Calu3 (cell line): ENCODE results near the gene ABCB8. TPM values are rescaled to one million over a fixed set of nuclear protein-coding genes. Genes with fewer than 3 reads are reported as not detected.

Source experiments
- BruUV-seq: library from RNA; stranded (reverse); fragments of 400-500 nt; replicated peaks from 2 replicates; lab custom pipeline; 2021; lab: Mats Ljungman, UMichigan
- CTCF ChIA-PET: fragments of 300-600 bp; sonication (Branson Sonifier 250); formaldehyde crosslinking; loops from one replicate; lab custom pipeline; 2022; ENCODE audit warnings: antibody characterized with exemption; lab: Charles Lee
- DNase-seq: peaks from one replicate; pipeline ENCODE4 v3.0.0; 2022
- H3K27ac Mint-ChIP-seq: one replicate; pipeline ENCODE4 v1.8.0; 2022; ENCODE audit warnings: mixed read lengths; ENCODE audit not compliant: unreplicated experiment
- H3K27me3 Mint-ChIP-seq: one replicate; pipeline ENCODE4 v1.8.0; 2022; ENCODE audit warnings: mixed read lengths; ENCODE audit not compliant: unreplicated experiment
- H3K36me3 Mint-ChIP-seq: one replicate; pipeline ENCODE4 v1.8.0; 2022; ENCODE audit warnings: mild to moderate bottlenecking, moderate library complexity, mixed read lengths; ENCODE audit not compliant: insufficient read depth, unreplicated experiment
- H3K4me1 Mint-ChIP-seq: one replicate; pipeline ENCODE4 v1.8.0; 2022; ENCODE audit warnings: mild to moderate bottlenecking, low read depth, mixed read lengths; ENCODE audit not compliant: unreplicated experiment
- H3K4me3 Mint-ChIP-seq: one replicate; pipeline ENCODE4 v1.8.0; 2022; ENCODE audit warnings: mild to moderate bottlenecking, low read depth, moderate library complexity, mixed read lengths; ENCODE audit not compliant: unreplicated experiment
- H3K9me3 Mint-ChIP-seq: one replicate; pipeline ENCODE4 v1.8.0; 2022; ENCODE audit warnings: low read depth, mixed read lengths; ENCODE audit not compliant: unreplicated experiment
- CTCF ChIP-seq: fragments of 200-600 bp; IDR thresholded peaks from one replicate; pipeline ENCODE4 v1.8.0; 2022; ENCODE audit warnings: antibody characterized with exemption; ENCODE audit not compliant: unreplicated experiment
- intact Hi-C: fragments of 100-400 bp; cut with micrococcal nuclease; formaldehyde crosslinking; loops from one replicate; pipeline ENCODE4 v1.10.0; 2022; ENCODE audit not compliant: unreplicated experiment
- total RNA-seq: library from RNA; stranded (reverse); gene quantifications from 2 replicates; pipeline ENCODE4 v1.2.3, GENCODE V29; 2022

The ABCB8 gene
- total RNA-seq, 1 experiment from 2014 or later: 40.2 TPM

DNA sequence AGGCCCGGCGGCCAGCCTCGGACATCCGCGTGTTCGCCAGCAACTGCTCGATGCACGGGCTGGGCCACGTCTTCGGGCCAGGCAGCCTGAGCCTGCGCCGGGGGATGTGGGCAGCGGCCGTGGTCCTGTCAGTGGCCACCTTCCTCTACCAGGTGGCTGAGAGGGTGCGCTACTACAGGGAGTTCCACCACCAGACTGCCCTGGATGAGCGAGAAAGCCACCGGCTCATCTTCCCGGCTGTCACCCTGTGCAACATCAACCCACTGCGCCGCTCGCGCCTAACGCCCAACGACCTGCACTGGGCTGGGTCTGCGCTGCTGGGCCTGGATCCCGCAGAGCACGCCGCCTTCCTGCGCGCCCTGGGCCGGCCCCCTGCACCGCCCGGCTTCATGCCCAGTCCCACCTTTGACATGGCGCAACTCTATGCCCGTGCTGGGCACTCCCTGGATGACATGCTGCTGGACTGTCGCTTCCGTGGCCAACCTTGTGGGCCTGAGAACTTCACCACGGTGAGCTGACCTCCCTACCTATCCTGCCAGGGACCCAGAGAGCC is 20.7 kb downstream of the ABCB8 start:
- H3K4me1 Mint-ChIP-seq: no peaks in the 10 kb centered on the region
- H3K27me3 Mint-ChIP-seq: no peaks in the 10 kb centered on the region
- no peaks in the 10 kb centered on the region for H3K9me3 Mint-ChIP-seq
- no peak for DNase-seq
- CTCF ChIA-PET: interaction anchor here (0.7 kb wide), 1 partner anchor 53 kb away, joined by 5 read pairs; no protein-coding TSS in a partner anchor
- intact Hi-C loops: no loop called here
- H3K27ac Mint-ChIP-seq: no peak overlapping the region
- no peak for TF ChIP-seq CTCF
- H3K4me3 Mint-ChIP-seq: no peak overlapping the region
- BruUV-seq: no TSS peak
- H3K36me3 Mint-ChIP-seq: peaks cover 7% of the 10 kb centered on the region

DNA sequence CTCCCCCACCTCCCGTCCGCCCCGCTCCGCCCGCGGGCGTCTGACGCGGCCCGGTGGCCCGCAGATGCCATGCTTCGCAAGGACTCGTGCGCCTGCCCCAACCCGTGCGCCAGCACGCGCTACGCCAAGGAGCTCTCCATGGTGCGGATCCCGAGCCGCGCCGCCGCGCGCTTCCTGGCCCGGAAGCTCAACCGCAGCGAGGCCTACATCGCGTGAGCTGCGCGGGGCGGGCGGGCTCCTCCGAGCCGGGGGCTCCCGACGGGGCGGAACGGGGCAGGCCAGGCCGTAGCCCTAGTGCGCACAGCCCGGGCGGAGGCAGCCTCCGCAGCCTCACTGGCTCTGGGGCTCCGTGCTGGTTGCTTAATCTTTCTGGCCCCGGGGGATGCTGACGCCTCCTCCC is 22.9 kb downstream of the ABCB8 start:
- Mint-ChIP-seq H3K27ac (no peak overlapping the region), H3K4me1 (no peaks in the 10 kb centered on the region), H3K36me3 (peaks cover 4% of the 10 kb centered on the region), H3K9me3 (no peaks in the 10 kb centered on the region), H3K27me3 (no peaks in the 10 kb centered on the region), H3K4me3 (no peak overlapping the region)
- TF ChIP-seq CTCF: no peak
- CTCF ChIA-PET: interaction anchor here (1.3 kb wide), 1 partner anchor 8 kb away, joined by 3 read pairs; the partner anchor contains the start of gene SLC4A2
- BruUV-seq: no TSS peak
- DNase-seq: no peak
- intact Hi-C loops: no loop called here

DNA sequence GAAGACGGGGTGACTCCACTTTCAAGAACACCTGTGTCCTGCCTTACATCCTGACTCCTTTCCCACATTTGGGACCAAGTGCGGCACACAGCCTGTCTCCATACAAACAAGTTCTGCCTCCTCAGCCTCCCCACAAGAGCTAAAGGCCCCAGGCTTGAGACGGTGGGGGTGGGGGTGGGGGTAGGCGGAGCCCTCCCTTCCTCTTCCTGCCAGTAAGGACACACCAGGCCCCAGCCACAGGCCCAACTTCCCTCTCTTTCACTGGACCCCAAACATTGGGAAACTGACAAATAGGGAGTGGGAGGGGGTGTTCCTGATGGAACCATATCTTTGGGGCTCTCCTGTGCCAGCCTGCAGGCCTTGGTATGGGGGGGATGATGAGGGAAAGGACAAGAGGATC is 24.8 kb downstream of the ABCB8 start:
- no peak overlapping the region for H3K4me3 Mint-ChIP-seq
- no TSS peak for BruUV-seq
- no peaks in the 10 kb centered on the region for H3K9me3 Mint-ChIP-seq
- H3K27me3 Mint-ChIP-seq: no peaks in the 10 kb centered on the region
- DNase-seq: no peak
- CTCF ChIA-PET: interaction anchor here (0.6 kb wide), 1 partner anchor 42 kb away, joined by 3 read pairs; no protein-coding TSS in a partner anchor
- peaks cover 9% of the 10 kb centered on the region for H3K4me1 Mint-ChIP-seq
- no peak overlapping the region for H3K27ac Mint-ChIP-seq
- TF ChIP-seq CTCF: no peak
- H3K36me3 Mint-ChIP-seq: peaks cover 19% of the 10 kb centered on the region
- intact Hi-C loops: no loop called here

GRCh38 chr7:151053751-151054150 is 25.5 kb downstream of the ABCB8 start:
- Mint-ChIP-seq H3K36me3 (peaks cover 26% of the 10 kb centered on the region), H3K27ac (no peak overlapping the region), H3K27me3 (no peaks in the 10 kb centered on the region), H3K9me3 (no peaks in the 10 kb centered on the region), H3K4me3 (no peak overlapping the region), H3K4me1 (peaks cover 13% of the 10 kb centered on the region)
- CTCF ChIA-PET: no interaction called here
- intact Hi-C loops: no loop called here
- BruUV-seq: no TSS peak
- no peak for DNase-seq
- no peak for TF ChIP-seq CTCF
